Liver (tissue), 3 donors: ENCODE results near the gene ETF1.

Source experiments
- EGR1 ChIP-seq, 2 donors: IDR thresholded peaks; 2 replicates each; pipeline ENCODE4 v1.6.1; 2016 to 2018; ENCODE audit warnings: antibody characterized with exemption in 2 of 2, low read depth in 2 of 2
- FOXA1 ChIP-seq: IDR thresholded peaks from 2 replicates; pipeline ENCODE4 v1.6.1; 2016; ENCODE audit warnings: antibody characterized with exemption
- JUND ChIP-seq, 2 donors: IDR thresholded peaks; 2 replicates each; pipeline ENCODE4 v1.6.1; 2016; ENCODE audit warnings: antibody characterized with exemption in 2 of 2
- RAD21 ChIP-seq, 2 donors: IDR thresholded peaks; 2 replicates each; pipeline ENCODE4 v1.6.1; 2016; ENCODE audit warnings: antibody characterized with exemption in 2 of 2, mild to moderate bottlenecking in 2 of 2
- RXRA ChIP-seq, 2 donors: IDR thresholded peaks; 2 replicates each; pipeline ENCODE4 v1.6.1; 2017 to 2018; ENCODE audit warnings: antibody characterized with exemption in 2 of 2, mild to moderate bottlenecking in 1 of 2
- SP1 ChIP-seq: IDR thresholded peaks from 2 replicates; pipeline ENCODE4 v1.6.1; 2018; ENCODE audit warnings: antibody characterized with exemption, mild to moderate bottlenecking
- TAF1 ChIP-seq: conservative IDR thresholded peaks from 2 replicates; pipeline ENCODE4 v1.6.1; 2016; ENCODE audit warnings: antibody characterized with exemption, mild to moderate bottlenecking
- YY1 ChIP-seq: IDR thresholded peaks from 2 replicates; pipeline ENCODE4 v1.6.1; 2016; ENCODE audit warnings: antibody characterized with exemption, mild to moderate bottlenecking
- TF ChIP-seq, protein P1 (sequence below): fragments of 150-350 bp; IDR thresholded peaks from 2 replicates; pipeline ENCODE4 v1.5.1; 2017; ENCODE audit warnings: improper control_type of control experiment, low read depth, low read length; ENCODE audit not compliant: missing input control
- TF ChIP-seq, protein P2 (sequence below): IDR thresholded peaks from 2 replicates; pipeline ENCODE4 v1.6.1; 2016; ENCODE audit warnings: antibody characterized with exemption
- TF ChIP-seq, protein P3 (sequence below): IDR thresholded peaks from 2 replicates; pipeline ENCODE4 v1.6.1; 2016; ENCODE audit warnings: antibody characterized with exemption
- TF ChIP-seq, protein P4 (sequence below): IDR thresholded peaks from 2 replicates; pipeline ENCODE4 v1.6.1; 2016; ENCODE audit warnings: antibody characterized with exemption
- donor health status: healthy.
- donor health status: healthy.

DNA sequence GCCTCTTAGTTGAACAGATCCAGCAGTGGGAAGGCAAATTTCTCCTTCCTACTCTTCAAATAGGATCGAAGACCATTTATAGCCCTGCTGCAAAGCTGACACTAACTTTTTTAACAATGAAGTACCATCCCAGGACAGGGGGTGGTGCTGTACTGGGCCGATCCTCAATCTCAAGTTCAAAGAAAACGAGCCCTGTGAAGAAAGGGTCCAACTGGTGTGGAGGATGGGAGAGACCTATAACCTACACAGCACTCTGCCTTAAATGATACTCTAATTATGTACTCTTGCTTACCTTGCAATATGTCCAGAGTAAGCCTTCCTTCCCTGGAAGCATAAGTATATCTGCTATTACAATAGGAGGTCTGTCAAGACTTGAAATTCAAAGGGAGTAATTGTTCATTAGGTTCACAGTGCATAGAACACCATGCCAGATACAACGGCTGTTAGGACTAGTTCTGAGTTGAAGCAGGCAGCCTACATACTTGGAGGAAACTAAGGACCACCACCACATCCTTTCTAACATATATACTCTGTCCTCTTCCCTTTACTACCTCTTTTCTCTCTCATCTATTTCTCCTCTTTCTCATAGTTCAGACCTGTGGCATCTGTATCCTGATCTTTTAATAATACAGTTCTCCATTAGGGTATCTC, 6.2 kb downstream of the ETF1 start:
- TF ChIP-seq RAD21 (IDR thresholded peaks at IDR 0.05) (peak in 1 of 2 donors; percentile 39), TAF1 (no peak), RXRA (IDR thresholded peaks at IDR 0.05) (no peak), SP1 (no peak), EGR1 (IDR thresholded peaks at IDR 0.05; ENCODE audit: low read depth in 2 of 2) (no peak), JUND (IDR thresholded peaks at IDR 0.05) (no peak), YY1 (no peak), FOXA1 (no peak)
- TF ChIP-seq, protein P1, sequence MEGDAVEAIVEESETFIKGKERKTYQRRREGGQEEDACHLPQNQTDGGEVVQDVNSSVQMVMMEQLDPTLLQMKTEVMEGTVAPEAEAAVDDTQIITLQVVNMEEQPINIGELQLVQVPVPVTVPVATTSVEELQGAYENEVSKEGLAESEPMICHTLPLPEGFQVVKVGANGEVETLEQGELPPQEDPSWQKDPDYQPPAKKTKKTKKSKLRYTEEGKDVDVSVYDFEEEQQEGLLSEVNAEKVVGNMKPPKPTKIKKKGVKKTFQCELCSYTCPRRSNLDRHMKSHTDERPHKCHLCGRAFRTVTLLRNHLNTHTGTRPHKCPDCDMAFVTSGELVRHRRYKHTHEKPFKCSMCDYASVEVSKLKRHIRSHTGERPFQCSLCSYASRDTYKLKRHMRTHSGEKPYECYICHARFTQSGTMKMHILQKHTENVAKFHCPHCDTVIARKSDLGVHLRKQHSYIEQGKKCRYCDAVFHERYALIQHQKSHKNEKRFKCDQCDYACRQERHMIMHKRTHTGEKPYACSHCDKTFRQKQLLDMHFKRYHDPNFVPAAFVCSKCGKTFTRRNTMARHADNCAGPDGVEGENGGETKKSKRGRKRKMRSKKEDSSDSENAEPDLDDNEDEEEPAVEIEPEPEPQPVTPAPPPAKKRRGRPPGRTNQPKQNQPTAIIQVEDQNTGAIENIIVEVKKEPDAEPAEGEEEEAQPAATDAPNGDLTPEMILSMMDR: no peak
- TF ChIP-seq, protein P2, sequence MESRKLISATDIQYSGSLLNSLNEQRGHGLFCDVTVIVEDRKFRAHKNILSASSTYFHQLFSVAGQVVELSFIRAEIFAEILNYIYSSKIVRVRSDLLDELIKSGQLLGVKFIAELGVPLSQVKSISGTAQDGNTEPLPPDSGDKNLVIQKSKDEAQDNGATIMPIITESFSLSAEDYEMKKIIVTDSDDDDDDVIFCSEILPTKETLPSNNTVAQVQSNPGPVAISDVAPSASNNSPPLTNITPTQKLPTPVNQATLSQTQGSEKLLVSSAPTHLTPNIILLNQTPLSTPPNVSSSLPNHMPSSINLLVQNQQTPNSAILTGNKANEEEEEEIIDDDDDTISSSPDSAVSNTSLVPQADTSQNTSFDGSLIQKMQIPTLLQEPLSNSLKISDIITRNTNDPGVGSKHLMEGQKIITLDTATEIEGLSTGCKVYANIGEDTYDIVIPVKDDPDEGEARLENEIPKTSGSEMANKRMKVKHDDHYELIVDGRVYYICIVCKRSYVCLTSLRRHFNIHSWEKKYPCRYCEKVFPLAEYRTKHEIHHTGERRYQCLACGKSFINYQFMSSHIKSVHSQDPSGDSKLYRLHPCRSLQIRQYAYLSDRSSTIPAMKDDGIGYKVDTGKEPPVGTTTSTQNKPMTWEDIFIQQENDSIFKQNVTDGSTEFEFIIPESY: no peak
- TF ChIP-seq, protein P3, sequence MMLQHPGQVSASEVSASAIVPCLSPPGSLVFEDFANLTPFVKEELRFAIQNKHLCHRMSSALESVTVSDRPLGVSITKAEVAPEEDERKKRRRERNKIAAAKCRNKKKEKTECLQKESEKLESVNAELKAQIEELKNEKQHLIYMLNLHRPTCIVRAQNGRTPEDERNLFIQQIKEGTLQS: no peak
- TF ChIP-seq, protein P4, sequence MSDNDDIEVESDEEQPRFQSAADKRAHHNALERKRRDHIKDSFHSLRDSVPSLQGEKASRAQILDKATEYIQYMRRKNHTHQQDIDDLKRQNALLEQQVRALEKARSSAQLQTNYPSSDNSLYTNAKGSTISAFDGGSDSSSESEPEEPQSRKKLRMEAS: no peak
